Measurements from ENCODE around the gene ANO1. TPM values are rescaled to one million over a fixed set of nuclear protein-coding genes. Genes with fewer than 3 reads are reported as not detected.

Gene ANO1
- polyA plus RNA-seq, 1 of the 3 experiments (the other 2 are of a cell fraction) = not detected

- no peaks in the 10 kb centered on the region for H3F3A ChIP-seq (replicated peaks; ENCODE audit: insufficient read depth)
- H3K27ac ChIP-seq (ENCODE audit: low read depth in 2 of 2, low read length in 1 of 2) = no peak overlapping the region
- no peaks in the 10 kb centered on the region for H3K9me3 ChIP-seq
- no peak overlapping the region for H3K9ac ChIP-seq
- H3K4me3 ChIP-seq (ENCODE audit: low read depth in 2 of 2, low read length in 1 of 2) = no peak overlapping the region
- no peaks in the 10 kb centered on the region for H3K27me3 ChIP-seq (ENCODE audit: insufficient read depth)
- H3K79me2 ChIP-seq (ENCODE audit: insufficient read depth) = no peaks in the 10 kb centered on the region
- no peak overlapping the region for H2AFZ ChIP-seq (ENCODE audit: low read depth)
- TF ChIP-seq USF2 (IDR thresholded peaks at IDR 0.05; ENCODE audit: borderline replicate concordance, low read depth, low read length) = no peak
- TF ChIP-seq MXI1 (IDR thresholded peaks at IDR 0.05; ENCODE audit: low read depth, low read length) = no peak
- no peak for TF ChIP-seq EP300 (IDR thresholded peaks at IDR 0.05; ENCODE audit: borderline replicate concordance in 1 of 2, low read depth in 1 of 2, low read length in 1 of 2)
- TF ChIP-seq REST (IDR thresholded peaks at IDR 0.05; ENCODE audit: low read depth, low read length) = no peak
- TF ChIP-seq PBX3 (IDR thresholded peaks at IDR 0.05) = no peak
- no peak for TF ChIP-seq SMC3 (IDR thresholded peaks at IDR 0.05; ENCODE audit: low read depth, low read length)
- no peak for TF ChIP-seq CTCF (IDR thresholded peaks at IDR 0.05)
- no peak for TF ChIP-seq GABPA (IDR thresholded peaks at IDR 0.05; ENCODE audit: low read depth)
- no peak for TF ChIP-seq SIN3A (IDR thresholded peaks at IDR 0.05; ENCODE audit: borderline replicate concordance, low read depth, low read length)
- TF ChIP-seq USF1 (IDR thresholded peaks at IDR 0.05; ENCODE audit: borderline replicate concordance, low read depth) = no peak
- TF ChIP-seq FOXJ3 (CRISPR knock-in tag; IDR thresholded peaks at IDR 0.05) = no peak
- TF ChIP-seq JUND (IDR thresholded peaks at IDR 0.05) = no peak
- H3K4me1 ChIP-seq (ENCODE audit: control insufficient read depth in 1 of 2, insufficient read depth in 2 of 2, low read depth in 1 of 2, low read length in 1 of 2) = no peaks in the 10 kb centered on the region; a peak in 1 of 4 replicates
- no peak overlapping the region for H3K4me2 ChIP-seq
- H3K36me3 ChIP-seq (replicated peaks in 1 of 2; ENCODE audit: control insufficient read depth in 1 of 2, insufficient read depth in 2 of 2, low read length in 1 of 2) = no peaks in the 10 kb centered on the region
- H3K9me2 ChIP-seq = no peaks in the 10 kb centered on the region
- ChIA-PET CTCF (interaction anchor here (0.7 to 1.8 kb wide), 6 partner anchors 10 to 1021 kb away, joined by 3 to 4 read pairs (median 3); no protein-coding TSS in a partner anchor), POLR2A (no interaction called here)
- 54% methylated on average over 4 of the region's 4 CpGs for WGBS (ENCODE audit: low lambda C conversion rate)
- H4K20me1 ChIP-seq (ENCODE audit: insufficient read depth) = no peaks in the 10 kb centered on the region
- DNase-seq = no peak
Measured at GRCh38 chr11:70173018-70173417, 94.9 kb downstream of the ANO1 start.
